ENCODE data around the gene TEAD4. TPM values are rescaled to one million over a fixed set of nuclear protein-coding genes. Genes with fewer than 3 reads are reported as not detected.

Gene TEAD4
- total and polyA plus RNA-seq, 2 donors (not counting 1 experiment from before 2014, with no cell fraction given): not detected

- no peaks in the 10 kb centered on the region for H3K27me3 Mint-ChIP-seq
- no peaks in the 10 kb centered on the region for H3K9me3 Mint-ChIP-seq (ENCODE audit: insufficient read depth)
- no peaks in the 10 kb centered on the region for H3K9me3 ChIP-seq (ENCODE audit: control extremely low read depth in 1 of 3, control insufficient read depth in 2 of 3, insufficient read depth in 1 of 3, low read length in 2 of 3)
- no peak overlapping the region for H3K4me3 ChIP-seq (ENCODE audit: control extremely low read depth in 1 of 5, extremely low read depth in 1 of 5, insufficient read depth in 1 of 5, low read depth in 2 of 5, low read length in 4 of 5)
- H3K4me2 ChIP-seq (replicated peaks; ENCODE audit: low read depth, low read length, poor library complexity, severe bottlenecking): no peak overlapping the region
- H3K4me3 Mint-ChIP-seq: no peak overlapping the region
- intact Hi-C loops (cut with micrococcal nuclease): no loop called here
- no peaks in the 10 kb centered on the region for H3K27me3 ChIP-seq (replicated peaks in 1 of 4; ENCODE audit: control extremely low read depth in 1 of 4, control insufficient read depth in 3 of 4, insufficient read depth in 4 of 4, low read length in 3 of 4)
- DNase-seq (no peak), ATAC-seq (ENCODE audit: low read depth) (no peak)
- no peak overlapping the region for H3K9ac ChIP-seq (ENCODE audit: low read length)
- H3K36me3 ChIP-seq (replicated peaks in 1 of 2; ENCODE audit: control extremely low read depth in 1 of 2, control insufficient read depth in 1 of 2, extremely low read depth in 1 of 2, insufficient read depth in 2 of 2, low read length in 1 of 2): peaks cover 2 to 20% of the 10 kb centered on the region in 2 experiments
- WGBS (ENCODE audit: insufficient coverage): 97% methylated on average over 4 of the region's 9 CpGs
- H3K79me2 ChIP-seq (ENCODE audit: control insufficient read depth, insufficient read depth, low read length): no peaks in the 10 kb centered on the region
- no peak overlapping the region for H3K27ac Mint-ChIP-seq
- TF ChIP-seq CTCF (IDR thresholded peaks at IDR 0.05) (no peak), EZH2 (IDR thresholded peaks at IDR 0.05; ENCODE audit: borderline replicate concordance, insufficient read depth, low read depth, low read length, poor library complexity, severe bottlenecking) (no peak)
- no peak overlapping the region for H2AFZ ChIP-seq (ENCODE audit: insufficient read depth, low read depth, low read length, poor library complexity, severe bottlenecking)
- no peak overlapping the region for H3K27ac ChIP-seq (ENCODE audit: low read length in 2 of 2)
- no peaks in the 10 kb centered on the region for H3K4me1 ChIP-seq (ENCODE audit: control insufficient read depth in 2 of 2, insufficient read depth in 2 of 2, low read length in 2 of 2)
- ChIA-PET POLR2A (no interaction called here), CTCF (no interaction called here)
- H3K4me1 Mint-ChIP-seq: peaks cover 2% of the 10 kb centered on the region
- H4K20me1 ChIP-seq (ENCODE audit: control insufficient read depth, insufficient read depth, low read length, poor library complexity, severe bottlenecking): no peaks in the 10 kb centered on the region
These were observed 36.1 kb upstream of the TEAD4 start for GRCh38 chr12:2923057-2923456.

GRCh38 chr12:2924019-2924418 lies 35.2 kb upstream of the TEAD4 start:
- Histone ChIP-seq H3K4me2 (replicated peaks; ENCODE audit: low read depth, low read length, poor library complexity, severe bottlenecking) (no peak overlapping the region), H3K27me3 (replicated peaks in 1 of 4; ENCODE audit: control extremely low read depth in 1 of 4, control insufficient read depth in 3 of 4, insufficient read depth in 4 of 4, low read length in 3 of 4) (no peaks in the 10 kb centered on the region), H4K20me1 (ENCODE audit: control insufficient read depth, insufficient read depth, low read length, poor library complexity, severe bottlenecking) (no peaks in the 10 kb centered on the region), H3K9me3 (ENCODE audit: control extremely low read depth in 1 of 3, control insufficient read depth in 2 of 3, insufficient read depth in 1 of 3, low read length in 2 of 3) (no peaks in the 10 kb centered on the region), H2AFZ (ENCODE audit: insufficient read depth, low read depth, low read length, poor library complexity, severe bottlenecking) (no peak overlapping the region), H3K27ac (ENCODE audit: low read length in 2 of 2) (no peak overlapping the region), H3K4me1 (ENCODE audit: control insufficient read depth in 2 of 2, insufficient read depth in 2 of 2, low read length in 2 of 2) (no peaks in the 10 kb centered on the region), H3K4me3 (ENCODE audit: control extremely low read depth in 1 of 5, extremely low read depth in 1 of 5, insufficient read depth in 1 of 5, low read depth in 2 of 5, low read length in 4 of 5) (no peak overlapping the region), H3K79me2 (ENCODE audit: control insufficient read depth, insufficient read depth, low read length) (no peaks in the 10 kb centered on the region), H3K36me3 (replicated peaks in 1 of 2; ENCODE audit: control extremely low read depth in 1 of 2, control insufficient read depth in 1 of 2, extremely low read depth in 1 of 2, insufficient read depth in 2 of 2, low read length in 1 of 2) (peaks cover 2 to 20% of the 10 kb centered on the region in 2 experiments), H3K9ac (ENCODE audit: low read length) (no peak overlapping the region)
- WGBS (ENCODE audit: insufficient coverage): 100% methylated on average over 3 of the region's 3 CpGs
- ChIA-PET POLR2A (no interaction called here), CTCF (no interaction called here)
- intact Hi-C loops (cut with micrococcal nuclease): no loop called here
- Mint-ChIP-seq H3K27me3 (no peaks in the 10 kb centered on the region), H3K4me3 (no peak overlapping the region), H3K4me1 (peaks cover 2% of the 10 kb centered on the region), H3K9me3 (ENCODE audit: insufficient read depth) (no peaks in the 10 kb centered on the region), H3K27ac (no peak overlapping the region)
- no peak for TF ChIP-seq EZH2 (IDR thresholded peaks at IDR 0.05; ENCODE audit: borderline replicate concordance, insufficient read depth, low read depth, low read length, poor library complexity, severe bottlenecking)
- no peak for TF ChIP-seq CTCF (IDR thresholded peaks at IDR 0.05)
- DNase-seq: no peak
- ATAC-seq (ENCODE audit: low read depth): no peak

All from B cell (primary cell).